Mammary epithelial cell (primary cell): ENCODE measurements around the gene NOL3.

Source experiments
- CTCF ChIP-seq, 2 donors: IDR thresholded peaks in 1 of 2; conservative IDR thresholded peaks in 1 of 2; 2 replicates each; pipeline ENCODE4 v1.5.1; 2011 to 2012; ENCODE audit warnings: inconsistent platforms in 2 of 2, low read length in 2 of 2, mild to moderate bottlenecking in 2 of 2, control low read depth in 1 of 2, low read depth in 1 of 2; ENCODE audit not compliant: insufficient read depth in 1 of 2; ENCODE audit errors: extremely low read depth in 1 of 2
- EZH2 ChIP-seq: IDR thresholded peaks from 2 replicates; pipeline ENCODE4 v1.6.1; 2012; ENCODE audit warnings: low read length, inconsistent platforms, borderline replicate concordance

DNA sequence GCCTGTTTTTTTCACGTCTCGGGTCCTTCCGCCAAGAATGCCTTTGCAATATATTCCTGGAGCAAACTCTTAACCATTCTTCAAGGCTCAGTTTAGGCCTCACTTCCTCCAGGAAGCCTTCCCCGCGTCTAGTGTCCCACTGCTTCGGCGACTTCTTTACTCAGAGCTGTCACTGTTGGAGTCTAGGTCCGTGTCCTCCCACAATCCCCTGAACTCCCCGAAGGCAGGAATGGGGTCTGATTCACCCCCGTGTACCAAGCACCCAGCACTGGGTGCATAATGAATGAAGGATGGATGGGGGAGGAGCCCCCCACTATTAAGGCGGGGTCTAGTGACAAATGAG is 12.9 kb downstream of the NOL3 start:
- TF ChIP-seq EZH2: no peak
- TF ChIP-seq CTCF (conservative IDR thresholded peaks at IDR 0.05 in 1 of 2, IDR thresholded peaks at IDR 0.05 in 1 of 2; ENCODE audit: extremely low read depth in 1 of 2, insufficient read depth in 1 of 2, low read depth in 1 of 2, low read length in 2 of 2): no peak
